Stimulated activated naive CD4-positive, alpha-beta T cell (primary cell): ENCODE results near the gene SDCCAG8.

ENCODE experiments used
- DNase-seq, 6 experiments: peaks; one replicate each; lab custom pipeline; 2025; lab: John Stamatoyannopoulos, UW

Gene SDCCAG8

GRCh38 chr1:243547891-243548290, 292.1 kb downstream of the SDCCAG8 start:
- no peak for DNase-seq

GRCh38 chr1:243548516-243548915, 292.7 kb downstream of the SDCCAG8 start:
- DNase-seq = no peak

- no peak for DNase-seq
Measured at GRCh38 chr1:243549108-243549507, 293.3 kb downstream of the SDCCAG8 start.
